GM23338 (cell line): ENCODE results near the gene TMPRSS6. TPM values are rescaled to one million over a fixed set of nuclear protein-coding genes. Genes with fewer than 3 reads are reported as not detected.

Experiments
- ATAC-seq: fragments of 200-7000 bp; cut with Tn5 transposase; 3 replicates; pipeline ENCODE4 v1.9.1; 2020
- DNase-seq: peaks from one replicate; pipeline ENCODE4 v3.0.0-alpha.2; 2015; ENCODE audit warnings: low spot score
- H2AFZ ChIP-seq: fragments of 200-600 bp; sonication (generic); 2 replicates; pipeline ENCODE4 v1.8.0; 2016; ENCODE audit warnings: antibody characterized with exemption, mild to moderate bottlenecking, moderate library complexity
- H3F3A ChIP-seq: fragments of 200-600 bp; sonication (generic); replicated peaks from 2 replicates; pipeline ENCODE4 v1.8.0; 2017; ENCODE audit warnings: antibody characterized with exemption, mixed run types, low read depth
- H3K27ac ChIP-seq: fragments of 200-600 bp; sonication (generic); 2 replicates; pipeline ENCODE4 v1.6.1; 2016; ENCODE audit warnings: low read depth
- H3K27me3 ChIP-seq: fragments of 200-600 bp; sonication (generic); 2 replicates; pipeline ENCODE4 v1.8.0; 2016; ENCODE audit warnings: mild to moderate bottlenecking, mixed run types, moderate library complexity; ENCODE audit not compliant: insufficient read depth
- H3K36me3 ChIP-seq: fragments of 200-600 bp; sonication (generic); 2 replicates; pipeline ENCODE4 v1.8.0; 2016; ENCODE audit warnings: mild to moderate bottlenecking; ENCODE audit not compliant: insufficient read depth
- H3K4me1 ChIP-seq: fragments of 200-600 bp; sonication (generic); 2 replicates; pipeline ENCODE4 v1.8.0; 2016; ENCODE audit warnings: mild to moderate bottlenecking, moderate library complexity; ENCODE audit not compliant: insufficient read depth
- H3K4me2 ChIP-seq: fragments of 200-600 bp; sonication (generic); 2 replicates; pipeline ENCODE4 v1.7.1; 2017; ENCODE audit warnings: mixed run types
- H3K4me3 ChIP-seq: fragments of 200-600 bp; sonication (generic); 2 replicates; pipeline ENCODE4 v1.6.1; 2016; ENCODE audit warnings: mixed run types
- H3K79me2 ChIP-seq: fragments of 200-600 bp; sonication (generic); replicated peaks from 2 replicates; pipeline ENCODE4 v1.8.0; 2017; ENCODE audit warnings: mild to moderate bottlenecking; ENCODE audit not compliant: insufficient read depth
- H3K9me2 ChIP-seq: fragments of 200-600 bp; sonication (generic); 2 replicates; pipeline ENCODE4 v1.8.0; 2017; ENCODE audit not compliant: insufficient read depth
- H4K20me1 ChIP-seq: fragments of 200-600 bp; sonication (generic); replicated peaks from 2 replicates; pipeline ENCODE4 v1.8.0; 2017; ENCODE audit warnings: mild to moderate bottlenecking; ENCODE audit not compliant: insufficient read depth
- H3K27ac Mint-ChIP-seq: 2 replicates; pipeline ENCODE4 v1.8.0; 2020; ENCODE audit warnings: inconsistent platforms, mild to moderate bottlenecking, moderate library complexity, mixed read lengths
- H3K27me3 Mint-ChIP-seq: 3 replicates; pipeline ENCODE4 v1.8.0; 2022; ENCODE audit warnings: low read depth, mild to moderate bottlenecking, moderate library complexity, mixed read lengths, inconsistent platforms; ENCODE audit not compliant: insufficient read depth, poor library complexity
- H3K36me3 Mint-ChIP-seq: 3 replicates; pipeline ENCODE4 v1.8.0; 2021; ENCODE audit warnings: low read depth, mild to moderate bottlenecking, inconsistent platforms, moderate library complexity, mixed read lengths
- H3K4me1 Mint-ChIP-seq: 3 replicates; pipeline ENCODE4 v1.8.0; 2020; ENCODE audit warnings: mild to moderate bottlenecking, inconsistent platforms, mixed read lengths
- H3K4me3 Mint-ChIP-seq: 3 replicates; pipeline ENCODE4 v1.8.0; 2021; ENCODE audit warnings: moderate library complexity, mild to moderate bottlenecking, inconsistent platforms, mixed read lengths
- H3K9me3 Mint-ChIP-seq: 3 replicates; pipeline ENCODE4 v1.8.0; 2020; ENCODE audit warnings: moderate library complexity, mild to moderate bottlenecking, inconsistent platforms, mixed read lengths
- EZH2phosphoT487 ChIP-seq: fragments of 200-600 bp; sonication (generic); IDR thresholded peaks from one replicate; pipeline ENCODE4 v1.8.1; 2018; ENCODE audit warnings: antibody characterized with exemption; ENCODE audit not compliant: unreplicated experiment
- POLR2AphosphoS5 ChIP-seq: IDR thresholded peaks from 2 replicates; pipeline ENCODE4 v1.6.1; 2016; ENCODE audit warnings: antibody characterized with exemption, low read depth
- ZNF114 ChIP-seq: fragments of 250-450 bp; sonication (Bioruptor Pico); IDR thresholded peaks from 2 replicates; pipeline ENCODE4 v1.5.0; 2020; ENCODE audit warnings: mild to moderate bottlenecking, moderate library complexity
- ZNF331 ChIP-seq: fragments of 250-450 bp; sonication (Bioruptor Pico); IDR thresholded peaks from 2 replicates; pipeline ENCODE4 v1.5.0; 2020; ENCODE audit warnings: low read depth, mild to moderate bottlenecking, moderate library complexity
- polyA plus RNA-seq: library from polyadenylated mRNA; unstranded; fragments of >200 nt; fragmentation: Nextera tagmentation; extraction: Ambion mirVana; gene quantifications from 2 replicates; pipeline ENCODE4 v1.2.1, GENCODE V29; 2016
- total RNA-seq: library from RNA; depleted of rRNA; stranded (reverse); fragments of >200 nt; shearing (Covaris generic); gene quantifications from 2 replicates; pipeline ENCODE4 v1.2.3, GENCODE V29; 2014
- TF ChIP-seq, protein P1 (sequence below): IDR thresholded peaks from 2 replicates; pipeline ENCODE4 v1.6.1; 2016; ENCODE audit warnings: antibody characterized with exemption
- TF ChIP-seq, protein P2 (sequence below): fragments of 250-450 bp; sonication (Bioruptor Pico); IDR thresholded peaks from 2 replicates; pipeline ENCODE4 v1.5.0; 2020; ENCODE audit warnings: mild to moderate bottlenecking, moderate library complexity

The TMPRSS6 gene
- total and polyA plus RNA-seq, 2 experiments from 2014 or later = 0.13 TPM; not detected in 1

DNA sequence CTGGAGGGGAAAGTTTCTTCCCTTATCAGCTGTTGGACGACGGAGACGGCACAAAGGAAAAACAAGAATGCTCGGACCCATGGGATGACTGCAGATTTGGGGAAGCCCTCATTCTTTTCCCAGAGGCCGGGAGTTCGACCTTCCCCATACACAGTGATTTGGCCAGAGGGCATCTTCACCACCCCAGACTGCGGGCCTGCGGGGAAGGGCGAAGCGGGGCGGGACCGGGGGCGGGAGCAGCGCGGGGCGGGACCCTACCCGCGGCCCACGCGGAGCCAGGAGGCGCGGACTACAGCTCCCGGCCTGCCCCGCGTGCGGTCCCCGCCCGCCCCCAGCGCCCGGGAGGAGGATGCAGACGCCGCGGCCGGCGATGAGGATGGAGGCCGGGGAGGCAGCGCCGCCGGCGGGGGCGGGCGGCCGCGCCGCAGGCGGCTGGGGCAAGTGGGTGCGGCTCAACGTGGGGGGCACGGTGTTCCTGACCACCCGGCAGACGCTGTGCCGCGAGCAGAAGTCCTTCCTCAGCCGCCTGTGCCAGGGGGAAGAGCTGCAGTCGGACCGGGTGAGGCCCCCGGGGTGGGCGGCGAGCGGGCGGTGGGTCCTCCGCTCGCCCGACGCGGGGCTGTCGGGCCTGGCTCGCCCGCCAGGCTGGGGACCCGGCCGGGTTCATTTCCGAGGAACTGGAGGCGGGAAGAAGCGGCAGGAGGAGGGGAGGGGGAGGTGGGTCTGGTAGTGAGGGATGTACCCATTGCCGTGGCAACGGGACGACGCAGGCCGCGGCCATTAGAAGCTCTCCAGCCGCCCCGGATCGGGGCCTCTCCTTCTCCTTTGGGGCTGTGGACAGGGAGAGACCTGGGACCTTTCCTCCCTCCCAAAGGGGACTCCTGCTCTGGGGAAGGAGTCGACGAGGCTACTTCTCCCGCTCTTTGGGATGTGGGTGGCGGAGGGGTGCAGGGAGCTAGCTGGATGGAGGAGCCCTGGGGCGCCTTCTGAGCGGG, 57.8 kb downstream of the TMPRSS6 start, which contains the start of gene KCTD17:
Gene KCTD17 (plus strand): TSS at position 352 of the 995 bp plus-strand sequence. CDS start 19 bp downstream, at position 371.
- peak; percentile 95 for ATAC-seq
- no peaks in the 10 kb centered on the region for H3K9me2 ChIP-seq
- peak within 1 kb of the TSS; percentile 91 for H3K4me2 ChIP-seq
- TF ChIP-seq, protein P1, sequence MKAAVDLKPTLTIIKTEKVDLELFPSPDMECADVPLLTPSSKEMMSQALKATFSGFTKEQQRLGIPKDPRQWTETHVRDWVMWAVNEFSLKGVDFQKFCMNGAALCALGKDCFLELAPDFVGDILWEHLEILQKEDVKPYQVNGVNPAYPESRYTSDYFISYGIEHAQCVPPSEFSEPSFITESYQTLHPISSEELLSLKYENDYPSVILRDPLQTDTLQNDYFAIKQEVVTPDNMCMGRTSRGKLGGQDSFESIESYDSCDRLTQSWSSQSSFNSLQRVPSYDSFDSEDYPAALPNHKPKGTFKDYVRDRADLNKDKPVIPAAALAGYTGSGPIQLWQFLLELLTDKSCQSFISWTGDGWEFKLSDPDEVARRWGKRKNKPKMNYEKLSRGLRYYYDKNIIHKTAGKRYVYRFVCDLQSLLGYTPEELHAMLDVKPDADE = no peak
- peak; percentile 40; the same call in 1 of the 2 replicates for TF ChIP-seq POLR2AphosphoS5
- no peaks in the 10 kb centered on the region for H3F3A ChIP-seq
- Mint-ChIP-seq H3K36me3 (peaks cover 5% of the 10 kb centered on the region; the same call in 1 of the 3 replicates), H3K9me3 (no peaks in the 10 kb centered on the region), H3K4me3 (peak within 1 kb of the TSS; percentile 81), H3K4me1 (peaks cover 6% of the 10 kb centered on the region), H3K27me3 (peaks cover 11% of the 10 kb centered on the region), H3K27ac (no peak within 1 kb of the TSS)
- H4K20me1 ChIP-seq = 0 out of 2 replicates have a peak, but pooled peaks cover 4% of the 10 kb centered on the region
- peak; percentile 79 for DNase-seq
- H3K36me3 ChIP-seq = no peaks in the 10 kb centered on the region; the same call in 1 of the 2 replicates
- peak within 1 kb of the TSS; percentile 87 for H3K4me3 ChIP-seq
- peaks cover 3% of the 10 kb centered on the region; the same call in 1 of the 2 replicates for H3K4me1 ChIP-seq
- peaks cover 4% of the 10 kb centered on the region; the same call in 1 of the 2 replicates for H3K27me3 ChIP-seq
- H3K27ac ChIP-seq = no peak within 1 kb of the TSS
- no peaks in the 10 kb centered on the region for H3K79me2 ChIP-seq
- H2AFZ ChIP-seq = peak within 1 kb of the TSS; percentile 78; the same call in 1 of the 2 replicates

DNA sequence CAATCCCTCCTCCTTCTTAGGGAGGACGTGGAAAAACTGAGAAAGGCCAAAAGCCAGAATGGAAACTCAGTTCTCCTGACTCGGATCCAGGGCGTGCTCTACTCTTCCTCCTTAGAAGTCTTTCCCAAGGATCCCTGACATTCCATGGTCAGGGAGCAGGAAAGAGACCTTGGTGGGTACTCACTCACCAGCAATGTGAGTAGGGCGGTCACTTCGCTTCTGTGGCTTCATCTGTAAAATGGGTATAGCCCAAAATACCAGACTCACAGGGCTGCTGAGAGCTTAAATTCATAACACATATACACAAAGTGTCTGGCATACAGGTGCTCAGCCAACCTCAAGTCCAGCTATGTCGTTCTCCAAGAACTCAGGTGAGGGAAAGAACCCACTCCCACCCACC, 58.6 kb downstream of the TMPRSS6 start:
- H3K79me2 ChIP-seq = no peaks in the 10 kb centered on the region
- no peak for ATAC-seq
- no peaks in the 10 kb centered on the region for H3K9me2 ChIP-seq
- Mint-ChIP-seq H3K9me3 (no peaks in the 10 kb centered on the region), H3K27me3 (peaks cover 11% of the 10 kb centered on the region), H3K27ac (no peak overlapping the region), H3K4me1 (peaks cover 6% of the 10 kb centered on the region), H3K4me3 (peak overlapping the region; percentile 81), H3K36me3 (peaks cover 2% of the 10 kb centered on the region; the same call in 1 of the 3 replicates)
- H3F3A ChIP-seq = no peaks in the 10 kb centered on the region
- H3K36me3 ChIP-seq = no peaks in the 10 kb centered on the region
- no peak overlapping the region; the same call in 1 of the 2 replicates for H3K4me2 ChIP-seq
- 0 out of 2 replicates have a peak, but pooled peaks cover 4% of the 10 kb centered on the region for H4K20me1 ChIP-seq
- no peak overlapping the region; the same call in 1 of the 2 replicates for H3K4me3 ChIP-seq
- no peak for DNase-seq
- peaks cover 4% of the 10 kb centered on the region; the same call in 1 of the 2 replicates for H3K27me3 ChIP-seq
- H3K27ac ChIP-seq = no peak overlapping the region
- TF ChIP-seq ZNF331 (CRISPR knock-in tag) = no peak
- peak overlapping the region; percentile 66; the same call in 1 of the 2 replicates for H2AFZ ChIP-seq
- peaks cover 3% of the 10 kb centered on the region; the same call in 1 of the 2 replicates for H3K4me1 ChIP-seq

DNA sequence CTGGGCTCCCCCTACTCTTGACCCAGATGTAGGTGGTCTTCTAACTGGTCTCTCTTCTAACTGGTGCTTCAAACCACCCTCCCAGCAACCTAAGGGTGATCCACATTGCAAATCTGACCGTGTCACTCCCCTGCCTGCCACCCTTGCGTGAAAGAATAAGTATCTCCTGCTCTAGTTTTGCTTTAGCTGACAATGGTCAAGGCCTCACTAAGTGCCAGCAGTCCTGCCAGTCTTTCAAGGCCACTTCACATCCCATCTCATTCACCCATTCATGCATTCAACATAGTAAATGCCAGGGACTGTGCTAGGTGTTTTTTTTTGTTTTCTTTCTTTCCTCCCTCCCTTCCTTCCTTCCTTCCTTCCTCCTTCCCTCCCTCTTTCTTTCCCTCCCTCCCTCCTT, 60.3 kb downstream of the TMPRSS6 start:
- no peak overlapping the region for H2AFZ ChIP-seq
- no peak overlapping the region for H3K4me3 ChIP-seq
- no peak overlapping the region for H3K27ac ChIP-seq
- Mint-ChIP-seq H3K27ac (no peak overlapping the region), H3K4me3 (no peak overlapping the region; the same call in 2 of the 3 replicates), H3K9me3 (no peaks in the 10 kb centered on the region), H3K27me3 (peaks cover 8% of the 10 kb centered on the region), H3K4me1 (peaks cover 6% of the 10 kb centered on the region), H3K36me3 (no peaks in the 10 kb centered on the region)
- no peak overlapping the region for H3K4me2 ChIP-seq
- ATAC-seq (no peak), DNase-seq (no peak)
- H3K27me3 ChIP-seq = peaks cover 4% of the 10 kb centered on the region; the same call in 1 of the 2 replicates
- no peaks in the 10 kb centered on the region for H3K36me3 ChIP-seq
- peaks cover 3% of the 10 kb centered on the region; the same call in 1 of the 2 replicates for H3K4me1 ChIP-seq
- H3K79me2 ChIP-seq = no peaks in the 10 kb centered on the region
- H4K20me1 ChIP-seq = 0 out of 2 replicates have a peak, but pooled peaks cover 4% of the 10 kb centered on the region
- H3F3A ChIP-seq = no peaks in the 10 kb centered on the region
- H3K9me2 ChIP-seq = no peaks in the 10 kb centered on the region
- no peak for TF ChIP-seq ZNF114
- TF ChIP-seq, protein P2, sequence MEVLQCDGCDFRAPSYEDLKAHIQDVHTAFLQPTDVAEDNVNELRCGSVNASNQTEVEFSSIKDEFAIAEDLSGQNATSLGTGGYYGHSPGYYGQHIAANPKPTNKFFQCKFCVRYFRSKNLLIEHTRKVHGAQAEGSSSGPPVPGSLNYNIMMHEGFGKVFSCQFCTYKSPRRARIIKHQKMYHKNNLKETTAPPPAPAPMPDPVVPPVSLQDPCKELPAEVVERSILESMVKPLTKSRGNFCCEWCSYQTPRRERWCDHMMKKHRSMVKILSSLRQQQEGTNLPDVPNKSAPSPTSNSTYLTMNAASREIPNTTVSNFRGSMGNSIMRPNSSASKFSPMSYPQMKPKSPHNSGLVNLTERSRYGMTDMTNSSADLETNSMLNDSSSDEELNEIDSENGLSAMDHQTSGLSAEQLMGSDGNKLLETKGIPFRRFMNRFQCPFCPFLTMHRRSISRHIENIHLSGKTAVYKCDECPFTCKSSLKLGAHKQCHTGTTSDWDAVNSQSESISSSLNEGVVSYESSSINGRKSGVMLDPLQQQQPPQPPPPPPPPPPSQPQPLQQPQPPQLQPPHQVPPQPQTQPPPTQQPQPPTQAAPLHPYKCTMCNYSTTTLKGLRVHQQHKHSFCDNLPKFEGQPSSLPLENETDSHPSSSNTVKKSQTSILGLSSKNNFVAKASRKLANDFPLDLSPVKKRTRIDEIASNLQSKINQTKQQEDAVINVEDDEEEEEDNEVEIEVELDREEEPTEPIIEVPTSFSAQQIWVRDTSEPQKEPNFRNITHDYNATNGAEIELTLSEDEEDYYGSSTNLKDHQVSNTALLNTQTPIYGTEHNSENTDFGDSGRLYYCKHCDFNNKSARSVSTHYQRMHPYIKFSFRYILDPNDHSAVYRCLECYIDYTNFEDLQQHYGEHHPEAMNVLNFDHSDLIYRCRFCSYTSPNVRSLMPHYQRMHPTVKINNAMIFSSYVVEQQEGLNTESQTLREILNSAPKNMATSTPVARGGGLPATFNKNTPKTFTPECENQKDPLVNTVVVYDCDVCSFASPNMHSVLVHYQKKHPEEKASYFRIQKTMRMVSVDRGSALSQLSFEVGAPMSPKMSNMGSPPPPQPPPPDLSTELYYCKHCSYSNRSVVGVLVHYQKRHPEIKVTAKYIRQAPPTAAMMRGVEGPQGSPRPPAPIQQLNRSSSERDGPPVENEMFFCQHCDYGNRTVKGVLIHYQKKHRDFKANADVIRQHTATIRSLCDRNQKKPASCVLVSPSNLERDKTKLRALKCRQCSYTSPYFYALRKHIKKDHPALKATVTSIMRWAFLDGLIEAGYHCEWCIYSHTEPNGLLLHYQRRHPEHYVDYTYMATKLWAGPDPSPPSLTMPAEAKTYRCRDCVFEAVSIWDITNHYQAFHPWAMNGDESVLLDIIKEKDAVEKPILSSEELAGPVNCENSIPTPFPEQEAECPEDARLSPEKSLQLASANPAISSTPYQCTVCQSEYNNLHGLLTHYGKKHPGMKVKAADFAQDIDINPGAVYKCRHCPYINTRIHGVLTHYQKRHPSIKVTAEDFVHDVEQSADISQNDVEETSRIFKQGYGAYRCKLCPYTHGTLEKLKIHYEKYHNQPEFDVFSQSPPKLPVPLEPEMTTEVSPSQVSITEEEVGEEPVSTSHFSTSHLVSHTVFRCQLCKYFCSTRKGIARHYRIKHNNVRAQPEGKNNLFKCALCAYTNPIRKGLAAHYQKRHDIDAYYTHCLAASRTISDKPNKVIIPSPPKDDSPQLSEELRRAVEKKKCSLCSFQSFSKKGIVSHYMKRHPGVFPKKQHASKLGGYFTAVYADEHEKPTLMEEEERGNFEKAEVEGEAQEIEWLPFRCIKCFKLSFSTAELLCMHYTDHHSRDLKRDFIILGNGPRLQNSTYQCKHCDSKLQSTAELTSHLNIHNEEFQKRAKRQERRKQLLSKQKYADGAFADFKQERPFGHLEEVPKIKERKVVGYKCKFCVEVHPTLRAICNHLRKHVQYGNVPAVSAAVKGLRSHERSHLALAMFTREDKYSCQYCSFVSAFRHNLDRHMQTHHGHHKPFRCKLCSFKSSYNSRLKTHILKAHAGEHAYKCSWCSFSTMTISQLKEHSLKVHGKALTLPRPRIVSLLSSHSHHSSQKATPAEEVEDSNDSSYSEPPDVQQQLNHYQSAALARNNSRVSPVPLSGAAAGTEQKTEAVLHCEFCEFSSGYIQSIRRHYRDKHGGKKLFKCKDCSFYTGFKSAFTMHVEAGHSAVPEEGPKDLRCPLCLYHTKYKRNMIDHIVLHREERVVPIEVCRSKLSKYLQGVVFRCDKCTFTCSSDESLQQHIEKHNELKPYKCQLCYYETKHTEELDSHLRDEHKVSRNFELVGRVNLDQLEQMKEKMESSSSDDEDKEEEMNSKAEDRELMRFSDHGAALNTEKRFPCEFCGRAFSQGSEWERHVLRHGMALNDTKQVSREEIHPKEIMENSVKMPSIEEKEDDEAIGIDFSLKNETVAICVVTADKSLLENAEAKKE (CRISPR knock-in tag) = no peak
- TF ChIP-seq EZH2phosphoT487 = no peak
